Dermis microvascular lymphatic vessel endothelial cell (primary cell): ENCODE measurements around the gene FSTL4. TPM values are rescaled to one million over a fixed set of nuclear protein-coding genes. Genes with fewer than 3 reads are reported as not detected.
A peak's percentile ranks its signal among the peaks of the same experiment; 100 is the strongest.

Source experiments
- DNase-seq, 2 donors: peaks; one replicate each; pipeline versions ENCODE4 v3.0.0 to v3.0.0-alpha.2; 2010; ENCODE audit warnings: low read depth in 2 of 2
- total RNA-seq: library from RNA; depleted of rRNA; stranded (reverse); fragments of >200 nt; gene quantifications from 2 replicates; pipeline ENCODE4 v1.2.1, GENCODE V29; 2014

The FSTL4 gene
- total RNA-seq, 1 donor from 2014 or later: under 0.01 TPM

- no peak for DNase-seq
These were observed 224.7 kb downstream of the FSTL4 start for GRCh38 chr5:133387621-133388020.

GRCh38 chr5:133387091-133387490 lies 225.2 kb downstream of the FSTL4 start:
- no peak for DNase-seq

- DNase-seq: no peak
These were observed 225.7 kb downstream of the FSTL4 start for GRCh38 chr5:133386662-133387061.

GRCh38 chr5:133385346-133385745 lies 227.0 kb downstream of the FSTL4 start:
- DNase-seq: no peak

DNA sequence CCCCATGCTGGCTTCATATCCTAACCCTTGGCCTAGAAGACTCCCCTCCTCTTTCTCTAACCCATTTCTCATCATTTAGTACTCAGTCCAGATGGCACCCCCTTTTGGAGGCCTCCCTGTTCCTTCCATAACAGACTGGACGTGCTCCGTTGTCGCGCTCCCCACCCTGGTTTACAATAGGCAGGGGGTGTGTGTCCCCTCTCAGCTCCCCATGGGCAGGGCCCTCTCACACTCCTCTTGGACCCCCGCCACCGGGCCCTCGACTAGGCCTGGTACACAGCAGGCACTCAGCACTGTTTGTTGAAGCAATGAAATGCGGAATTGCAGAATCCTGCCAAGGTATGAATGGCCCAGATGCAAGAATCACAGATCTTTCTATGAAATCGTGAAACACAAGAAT lies 227.4 kb downstream of the FSTL4 start:
- DNase-seq: no peak

- DNase-seq: no peak
These were observed 228.1 kb downstream of the FSTL4 start for GRCh38 chr5:133384120-133384855.

DNA sequence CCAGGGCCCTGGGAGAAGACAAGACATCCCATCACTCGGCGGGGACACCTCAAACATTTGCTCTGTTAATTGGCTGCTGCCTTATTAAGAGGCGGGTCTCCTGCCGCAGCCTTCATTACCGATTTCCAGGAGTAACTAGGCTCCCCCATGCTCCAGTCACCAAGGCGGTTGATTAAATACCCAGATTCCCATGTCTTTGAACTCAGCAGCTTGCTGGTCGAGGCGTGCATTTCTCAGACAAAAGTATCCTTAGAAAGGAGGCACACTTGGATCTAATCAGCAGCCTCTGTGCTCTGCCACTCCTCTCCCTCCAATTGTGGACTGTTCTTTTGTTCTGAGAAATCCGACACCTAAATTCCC lies 228.8 kb downstream of the FSTL4 start:
- no peak for DNase-seq

DNA sequence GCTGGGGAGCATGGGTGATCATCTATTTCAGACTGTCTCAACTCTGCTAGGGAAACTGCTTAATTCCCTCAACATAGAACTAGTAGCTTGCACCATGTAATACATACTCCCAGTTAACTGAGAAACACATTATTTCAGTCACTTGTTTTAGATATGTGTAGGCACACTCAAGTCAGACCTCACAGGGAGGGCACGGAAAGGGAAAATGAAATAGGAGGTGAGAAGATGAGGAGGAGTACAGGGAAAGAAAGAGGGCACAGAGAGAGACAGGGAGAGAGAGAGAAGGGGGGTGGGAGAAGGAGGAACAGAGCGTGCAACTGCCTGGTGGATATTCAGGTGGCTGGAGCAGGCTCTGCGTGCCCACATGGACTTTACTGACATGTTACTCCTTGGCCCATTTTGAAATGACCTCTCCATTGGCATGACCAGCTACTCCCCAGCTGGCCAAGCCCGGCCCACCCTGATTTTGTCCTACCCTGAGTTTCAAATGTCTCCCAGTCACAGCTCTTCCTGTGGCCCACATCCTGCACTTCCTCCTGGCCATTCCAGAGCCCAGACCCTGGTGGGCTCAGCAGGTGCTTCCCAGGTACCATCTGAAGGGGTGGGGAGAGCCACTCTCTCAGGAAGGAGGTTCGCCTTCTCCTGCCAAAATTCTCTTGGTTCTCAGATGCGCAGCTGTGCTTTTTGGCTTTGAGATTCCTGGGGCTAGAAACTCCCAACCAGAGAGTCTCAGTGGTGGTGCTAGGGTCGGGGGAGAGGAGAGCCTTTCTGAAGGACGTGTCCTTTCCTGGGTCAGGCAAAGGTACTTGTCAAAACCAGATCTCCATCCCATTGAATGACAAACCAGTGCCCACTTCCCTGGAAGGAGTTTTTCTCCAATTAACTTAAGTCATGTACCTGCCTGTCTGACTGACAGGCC lies 229.4 kb downstream of the FSTL4 start:
- DNase-seq: no peak

DNA sequence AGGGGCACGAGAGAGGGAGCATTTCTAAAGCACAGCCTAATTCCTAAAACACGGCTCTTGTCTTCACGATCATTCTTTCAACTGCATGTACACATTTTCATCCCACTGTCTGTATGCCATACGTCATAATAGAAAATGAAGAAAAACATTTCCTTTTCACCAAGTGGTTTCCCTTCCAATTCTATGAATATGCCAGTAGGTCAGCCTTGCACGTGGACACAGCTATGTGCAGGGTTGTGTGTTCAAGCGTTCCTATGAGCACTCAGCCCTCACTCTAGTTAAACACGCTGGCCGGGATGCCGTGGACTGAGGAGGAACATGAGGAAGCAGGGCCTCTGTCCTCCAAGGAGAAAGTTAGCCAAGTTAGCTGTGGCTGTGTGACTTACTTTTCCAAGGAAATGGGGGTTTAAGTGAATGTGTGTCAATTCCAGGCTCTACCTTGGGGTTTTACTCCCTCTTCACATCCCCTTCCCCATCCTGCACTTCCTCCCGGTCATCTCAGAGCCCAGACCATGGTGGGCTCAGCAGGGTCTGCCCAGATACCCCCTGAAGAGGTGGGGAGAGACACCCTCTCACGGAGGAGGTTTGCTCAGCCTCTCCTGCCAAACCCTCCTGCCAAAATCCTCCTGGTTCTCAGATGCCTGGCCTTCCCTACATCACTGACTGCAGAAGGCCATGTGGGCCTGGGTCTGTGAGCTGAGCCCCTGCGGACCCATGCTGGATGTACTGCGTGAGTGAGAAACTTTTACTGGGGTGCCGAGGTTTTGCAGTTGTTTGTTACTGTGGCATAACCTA lies 230.6 kb downstream of the FSTL4 start:
- peak; percentile 52 to 61 for DNase-seq

DNA sequence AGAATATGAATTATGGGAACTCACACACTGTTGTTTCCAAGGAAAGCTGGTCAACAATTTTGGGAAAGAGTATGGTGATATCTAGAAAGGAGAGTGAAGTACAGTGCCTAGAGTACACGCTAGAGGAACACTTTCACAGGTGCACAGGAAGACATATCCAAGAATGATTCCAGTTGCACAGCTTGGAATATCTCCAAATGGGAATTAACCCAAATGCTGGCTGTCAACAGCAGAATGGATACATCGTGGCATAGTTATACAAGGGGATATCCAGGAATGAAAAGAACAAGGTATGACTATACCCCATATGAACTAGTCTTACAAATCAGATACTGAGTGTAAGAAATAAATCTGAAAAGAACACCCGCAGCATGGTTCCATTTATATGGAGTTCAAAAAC lies 231.3 kb downstream of the FSTL4 start:
- peak; percentile 23 to 56 for DNase-seq

- no peak for DNase-seq
These were observed 234.6 kb downstream of the FSTL4 start for GRCh38 chr5:133377736-133378135.

DNA sequence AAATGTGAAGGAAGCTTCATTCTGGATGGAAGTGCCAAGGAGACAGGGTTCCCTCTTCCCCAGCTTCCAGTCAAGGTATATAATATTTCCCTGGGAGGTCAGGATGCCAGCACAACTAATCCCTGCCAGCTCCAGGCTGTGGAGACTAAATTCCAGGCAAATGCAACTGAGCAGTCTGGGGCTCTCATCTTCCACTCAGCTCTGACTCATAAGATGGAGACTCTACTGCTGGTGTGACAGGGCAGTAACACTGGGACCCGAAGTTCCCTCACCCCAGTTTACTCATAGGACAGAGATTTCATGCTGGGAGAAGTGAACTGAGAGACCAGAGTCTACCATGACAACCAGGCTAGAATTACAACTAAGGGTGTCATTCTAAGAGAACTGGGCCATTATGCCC lies 235.4 kb downstream of the FSTL4 start:
- DNase-seq: no peak

GRCh38 chr5:133373121-133373870 lies 239.0 kb downstream of the FSTL4 start:
- no peak for DNase-seq

GRCh38 chr5:133372293-133372937 lies 239.9 kb downstream of the FSTL4 start:
- DNase-seq: no peak

DNA sequence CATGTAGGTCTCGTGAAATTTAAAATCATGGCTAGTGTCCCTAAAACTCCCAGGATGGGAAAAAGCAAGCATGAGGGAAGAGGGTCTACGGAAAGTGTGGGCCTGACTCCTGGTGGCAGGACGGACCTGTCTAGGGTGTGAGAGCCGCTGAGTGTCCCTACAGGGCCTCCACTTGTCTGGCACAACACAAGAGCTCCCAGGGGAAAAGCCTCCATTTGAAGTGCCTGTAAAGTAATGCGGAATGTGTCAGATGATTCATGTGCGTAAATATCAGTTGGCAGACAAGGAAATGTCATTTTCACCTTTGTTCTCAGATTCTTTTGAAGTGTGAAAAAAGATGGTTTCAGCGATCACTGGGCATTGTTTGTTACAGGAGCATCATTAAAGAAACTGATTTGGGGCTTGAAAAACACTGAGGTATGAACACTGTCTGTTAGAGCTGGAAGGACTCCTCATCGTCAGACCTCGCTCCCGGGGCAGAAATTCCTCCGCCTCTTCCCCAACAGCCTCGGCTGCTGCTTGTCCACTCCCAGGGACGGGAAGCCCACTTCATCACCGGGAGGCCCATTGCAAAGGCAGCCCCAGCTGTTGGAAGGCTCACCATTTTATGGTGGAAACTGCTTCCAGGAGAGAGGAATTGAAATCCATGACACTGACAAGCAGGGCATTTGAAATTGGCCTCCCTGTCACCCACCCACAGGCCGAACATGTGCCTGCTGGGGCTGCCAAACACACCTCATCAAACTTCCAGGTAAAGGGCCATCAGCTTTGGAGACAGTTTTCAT lies 240.8 kb downstream of the FSTL4 start:
- no peak for DNase-seq

DNA sequence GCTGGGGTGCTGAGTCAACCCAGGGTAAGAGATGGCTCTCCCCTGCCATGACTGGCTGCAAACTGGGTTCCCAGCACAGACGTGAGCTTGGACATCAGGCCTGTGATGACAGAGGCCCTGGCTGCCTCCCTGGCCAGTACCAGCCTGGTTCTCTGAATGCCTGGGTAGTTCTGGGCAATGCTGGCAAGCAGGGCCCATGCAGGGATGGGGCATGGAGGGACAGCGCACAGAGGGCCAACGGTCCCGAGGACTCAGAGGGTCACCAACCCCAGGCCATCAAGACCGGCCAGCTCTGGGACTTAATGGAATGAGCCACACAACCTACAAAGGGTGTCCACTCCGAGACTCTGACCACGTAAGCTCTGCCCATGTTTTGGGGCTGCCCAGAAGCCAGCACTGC lies 241.4 kb downstream of the FSTL4 start:
- no peak for DNase-seq

- no peak for DNase-seq
These were observed 242.1 kb downstream of the FSTL4 start for GRCh38 chr5:133370036-133370831.

- DNase-seq: no peak
These were observed 243.2 kb downstream of the FSTL4 start for GRCh38 chr5:133368916-133369783.
